ENCODE measurements around the gene DYNC1I1.

Gene DYNC1I1

DNA sequence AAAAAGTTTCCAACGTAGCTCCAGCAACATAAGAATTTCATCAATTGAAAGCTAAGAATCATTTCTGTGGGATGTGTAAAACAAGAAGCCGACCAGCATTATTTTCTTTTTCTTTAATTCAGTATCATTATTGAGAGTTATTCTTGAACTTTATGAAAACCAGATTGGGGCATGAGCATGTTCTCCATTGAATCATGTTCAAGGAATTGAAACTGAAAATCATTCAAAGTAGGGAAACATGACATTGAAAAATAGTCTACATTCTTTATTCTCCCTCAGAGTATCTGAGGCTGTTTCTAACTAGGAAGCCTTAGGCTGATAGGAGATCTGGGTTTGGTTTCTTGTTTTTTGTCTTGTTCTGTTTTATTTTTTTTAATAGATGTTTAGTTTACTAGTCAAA, 253.7 kb downstream of the DYNC1I1 start:
- no peak for DNase-seq (ENCODE audit: low spot score)

- DNase-seq (ENCODE audit: low spot score) = peak; percentile 2
Measured at GRCh38 chr7:96026611-96027010, 254.3 kb downstream of the DYNC1I1 start.

DNA sequence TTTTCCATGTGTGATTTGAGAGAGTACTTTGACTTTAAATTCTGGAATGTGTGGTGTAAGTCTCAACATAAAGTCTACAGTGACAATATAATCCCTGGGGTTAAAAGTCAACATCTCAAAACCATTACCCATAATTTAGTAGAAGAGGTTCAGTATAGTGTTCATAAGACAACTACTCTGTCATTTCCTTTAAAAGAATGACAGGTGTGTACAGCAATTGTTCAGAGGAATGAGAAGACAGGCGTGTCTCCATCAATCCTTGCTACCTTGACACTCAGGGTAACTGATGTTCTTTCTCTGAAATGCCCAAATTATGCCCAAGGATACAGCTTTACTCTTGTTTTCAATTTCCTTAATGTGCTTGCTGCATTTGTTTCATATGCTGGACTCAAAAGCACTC, 256.4 kb downstream of the DYNC1I1 start:
- no peak for DNase-seq (ENCODE audit: low spot score)

GRCh38 chr7:96033009-96033598, 260.8 kb downstream of the DYNC1I1 start:
- DNase-seq (ENCODE audit: low spot score) = no peak

DNA sequence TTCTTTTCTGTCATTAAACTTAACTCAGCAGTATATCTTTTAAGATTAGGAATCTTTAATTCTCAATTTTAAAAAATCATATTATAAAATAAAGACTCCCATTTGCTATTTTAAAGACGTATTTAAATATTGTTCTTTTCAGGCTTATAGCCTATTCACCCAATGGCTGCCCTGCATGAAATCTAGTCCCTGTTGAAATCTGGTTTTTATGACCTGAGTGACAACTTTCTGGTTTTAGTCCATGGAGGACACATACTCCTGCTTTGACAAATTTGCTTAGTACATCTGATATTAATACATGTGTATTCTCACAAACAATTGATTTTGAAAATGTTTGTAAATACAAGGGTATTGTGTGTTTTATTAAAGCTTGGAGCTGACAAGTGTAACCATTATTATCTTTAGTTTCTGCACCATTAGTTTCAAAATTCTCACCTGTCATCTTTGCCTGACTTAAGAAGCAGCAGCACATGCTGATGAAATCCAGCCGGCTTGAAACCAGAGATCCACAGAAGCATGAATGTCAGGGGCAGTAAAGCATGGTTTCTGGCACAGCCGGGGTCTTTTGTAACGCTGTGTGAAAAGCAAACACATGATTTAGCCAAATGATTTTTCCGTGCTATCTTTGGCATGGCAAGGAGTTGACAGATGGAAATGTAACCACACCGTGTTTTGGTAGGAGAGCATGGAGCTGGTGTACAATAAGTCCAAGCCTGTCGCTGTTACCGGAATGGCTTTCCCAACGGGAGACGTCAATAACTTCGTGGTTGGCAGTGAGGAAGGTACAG, 262.8 kb downstream of the DYNC1I1 start:
- DNase-seq (ENCODE audit: low spot score) = no peak

DNA sequence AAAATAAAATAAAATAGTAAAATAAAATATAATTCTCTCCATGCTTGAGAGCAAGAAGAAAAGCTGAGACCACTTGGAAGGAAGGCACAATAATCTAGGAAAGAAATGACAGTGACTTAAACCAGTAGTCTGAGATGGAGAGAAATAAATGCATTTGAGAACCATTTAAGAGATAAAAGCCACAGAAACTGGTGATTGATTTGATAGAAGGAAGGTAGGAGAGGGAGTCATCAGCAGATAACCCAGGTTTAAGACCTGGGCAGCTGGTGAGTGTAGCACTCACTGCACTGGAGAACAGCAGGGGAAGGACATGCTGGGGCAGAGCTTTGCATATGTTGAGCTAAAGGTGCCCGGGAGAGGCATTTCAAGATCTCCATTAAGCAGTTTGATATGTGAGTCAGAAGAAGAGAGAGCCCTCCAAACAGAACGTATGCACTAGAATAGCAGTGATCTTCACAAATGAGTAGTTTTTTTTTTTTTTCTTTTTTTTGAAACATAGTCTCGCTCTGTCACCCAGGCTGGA, 268.0 kb downstream of the DYNC1I1 start:
- no peak for DNase-seq (ENCODE audit: low spot score)

DNA sequence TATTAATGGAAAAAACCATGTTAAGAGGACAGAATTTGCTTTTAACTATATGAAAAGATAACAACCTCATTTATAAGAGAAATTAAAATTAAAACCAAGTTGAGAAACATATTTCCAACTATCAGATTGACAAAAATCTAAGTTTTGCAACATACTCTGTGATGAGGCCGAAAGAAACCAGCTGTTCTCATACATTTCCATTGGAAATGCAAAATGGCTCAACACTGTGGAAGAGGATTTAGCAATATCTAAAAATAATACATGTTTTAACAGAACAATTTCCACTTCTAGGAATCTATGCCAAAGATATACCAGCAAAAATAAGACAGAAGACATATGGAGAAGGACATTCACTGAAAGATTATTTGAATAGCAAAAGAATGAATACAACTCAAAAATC, 268.8 kb downstream of the DYNC1I1 start:
- no peak for DNase-seq (ENCODE audit: low spot score)

DNA sequence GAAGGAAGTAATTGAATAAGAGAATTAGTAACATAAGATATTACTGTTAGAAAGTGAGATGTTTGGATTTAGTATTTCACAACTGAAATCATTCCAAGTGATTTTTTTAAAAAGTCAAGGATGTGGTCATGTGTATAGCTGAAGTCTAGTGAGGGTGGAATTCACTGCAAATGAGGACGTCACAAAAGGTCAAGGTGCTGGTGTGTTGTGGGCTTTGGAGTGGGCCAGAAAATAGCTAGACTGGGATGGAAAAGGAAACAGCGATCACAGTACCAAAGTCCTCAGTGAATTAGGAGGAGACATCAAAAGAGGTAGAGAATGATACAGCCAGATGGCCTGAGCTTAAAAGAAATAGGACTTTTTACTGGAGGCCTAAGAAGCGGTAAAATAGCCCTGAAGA, 272.8 kb downstream of the DYNC1I1 start:
- no peak for DNase-seq (ENCODE audit: low spot score)

- DNase-seq (ENCODE audit: low spot score) = no peak
Measured at GRCh38 chr7:96045919-96046318, 273.6 kb downstream of the DYNC1I1 start.

DNA sequence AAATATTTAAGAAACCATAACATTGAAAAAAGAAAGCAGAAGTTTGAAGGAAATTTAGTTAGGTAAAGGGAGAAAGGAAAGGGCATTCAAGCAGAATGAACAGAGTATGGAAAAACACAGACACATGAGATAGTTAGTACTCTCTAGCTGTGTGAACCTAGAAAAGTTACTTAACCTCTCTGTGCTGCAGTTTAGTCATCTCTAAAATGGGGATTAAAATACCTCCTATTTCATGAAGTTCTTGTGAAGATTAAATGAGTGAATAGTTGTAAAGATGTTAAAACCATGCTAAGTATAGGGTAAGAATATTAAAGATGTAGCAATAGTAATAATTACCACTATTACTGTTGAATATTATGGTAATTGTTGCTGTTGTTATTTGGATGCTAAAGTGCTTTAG, 279.9 kb downstream of the DYNC1I1 start:
- no peak for DNase-seq (ENCODE audit: low spot score)

DNA sequence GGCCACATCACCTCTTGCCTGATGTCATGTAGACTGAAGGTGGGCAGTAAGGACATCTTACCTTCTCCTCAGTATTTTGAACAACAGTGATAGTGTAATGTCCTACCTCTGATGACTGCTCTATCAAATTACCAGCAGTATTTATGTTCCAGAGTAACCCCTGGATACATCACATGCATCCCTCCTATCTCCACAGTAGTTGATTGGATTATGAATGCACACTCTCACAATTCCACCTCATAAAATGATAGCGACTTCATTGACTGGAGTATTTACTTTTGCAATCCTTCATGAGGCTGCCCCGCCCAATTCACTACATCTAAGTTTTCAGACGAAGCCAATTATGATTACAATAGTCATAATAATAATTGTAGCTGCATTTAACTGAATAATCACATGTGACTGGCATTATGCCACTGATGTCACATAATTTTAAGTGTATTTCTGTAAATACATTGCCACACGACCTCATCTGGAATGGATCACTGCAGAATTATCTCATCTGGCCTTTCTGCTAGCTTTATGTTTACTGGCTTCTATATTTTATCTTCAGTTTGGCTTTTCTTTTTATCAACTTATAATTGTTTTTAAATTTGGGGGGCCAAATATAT, 280.6 kb downstream of the DYNC1I1 start:
- DNase-seq (ENCODE audit: low spot score) = no peak

DNA sequence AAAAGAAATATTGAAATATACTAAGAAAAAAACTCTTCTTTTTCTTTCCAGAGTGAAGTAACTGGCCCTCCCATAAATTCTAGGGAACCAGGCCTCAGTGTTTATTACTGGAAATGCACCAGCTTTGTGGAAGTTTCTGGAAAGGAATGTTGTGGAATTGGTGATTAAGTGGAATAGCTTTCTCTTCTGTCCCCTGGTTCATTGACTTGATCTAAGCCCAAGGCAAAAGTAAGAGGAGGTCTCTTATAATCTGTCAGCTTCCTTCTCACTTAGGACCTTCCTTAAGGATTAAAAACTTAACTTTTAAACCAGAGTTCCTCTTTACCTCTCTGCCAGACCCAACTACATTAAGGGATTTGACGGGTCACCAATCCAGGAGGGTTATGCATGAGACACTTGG, 283.4 kb downstream of the DYNC1I1 start:
- DNase-seq (ENCODE audit: low spot score) = no peak

- DNase-seq (ENCODE audit: low spot score) = no peak
Measured at GRCh38 chr7:96059075-96059474, 286.7 kb downstream of the DYNC1I1 start.

DNA sequence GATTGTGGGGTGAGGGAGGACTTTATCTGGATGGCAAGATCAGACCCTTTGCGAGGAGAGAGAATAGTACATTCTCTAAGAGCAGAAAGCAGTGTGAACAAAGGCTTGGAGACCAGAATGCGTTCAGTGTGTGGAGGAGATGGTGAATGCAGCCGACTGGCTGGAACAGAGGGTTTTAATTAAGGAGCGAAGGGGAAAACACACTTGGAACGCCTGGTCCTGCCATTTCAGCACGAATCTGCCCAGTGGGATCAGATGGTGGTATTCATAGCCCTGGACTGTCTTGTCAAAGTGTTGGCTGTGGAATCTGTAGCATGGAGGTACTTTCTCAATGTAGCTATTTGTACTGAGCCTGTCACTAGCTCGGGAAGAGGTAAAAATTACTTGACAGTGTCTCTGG, 288.7 kb downstream of the DYNC1I1 start:
- DNase-seq (ENCODE audit: low spot score) = no peak

DNA sequence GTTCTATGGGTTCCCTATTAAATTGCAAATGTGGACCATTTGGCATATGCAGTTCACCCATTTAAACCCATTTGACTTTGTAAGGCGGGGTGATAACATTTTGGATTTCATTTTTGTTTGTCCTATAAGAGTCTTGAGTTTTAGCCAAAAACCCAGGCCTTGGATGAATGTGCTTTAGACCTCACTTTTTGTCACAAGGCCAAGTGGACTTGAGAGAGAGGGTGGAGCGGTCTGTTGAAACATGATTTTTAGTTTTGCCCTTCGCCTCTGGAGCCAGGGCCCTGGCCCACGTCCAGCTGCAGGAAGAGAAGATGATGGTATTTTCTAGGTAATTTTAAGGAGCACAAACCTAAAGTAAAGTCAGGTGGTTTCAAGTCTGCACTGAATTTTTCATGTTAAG, 289.5 kb downstream of the DYNC1I1 start:
- DNase-seq (ENCODE audit: low spot score) = no peak

GRCh38 chr7:96067321-96067720, 295.0 kb downstream of the DYNC1I1 start:
- no peak for DNase-seq (ENCODE audit: low spot score)

- no peak for DNase-seq (ENCODE audit: low spot score)
Measured at GRCh38 chr7:96069401-96069800, 297.0 kb downstream of the DYNC1I1 start.

GRCh38 chr7:96074871-96075270, 302.5 kb downstream of the DYNC1I1 start:
- no peak for DNase-seq (ENCODE audit: low spot score)

GRCh38 chr7:96075510-96076349, 303.4 kb downstream of the DYNC1I1 start:
- peak; percentile 67 for DNase-seq (ENCODE audit: low spot score)

GRCh38 chr7:96076350-96076707, 304.0 kb downstream of the DYNC1I1 start:
- DNase-seq (ENCODE audit: low spot score) = no peak

GRCh38 chr7:96080027-96080426, 307.7 kb downstream of the DYNC1I1 start:
- no peak for DNase-seq (ENCODE audit: low spot score)

DNA sequence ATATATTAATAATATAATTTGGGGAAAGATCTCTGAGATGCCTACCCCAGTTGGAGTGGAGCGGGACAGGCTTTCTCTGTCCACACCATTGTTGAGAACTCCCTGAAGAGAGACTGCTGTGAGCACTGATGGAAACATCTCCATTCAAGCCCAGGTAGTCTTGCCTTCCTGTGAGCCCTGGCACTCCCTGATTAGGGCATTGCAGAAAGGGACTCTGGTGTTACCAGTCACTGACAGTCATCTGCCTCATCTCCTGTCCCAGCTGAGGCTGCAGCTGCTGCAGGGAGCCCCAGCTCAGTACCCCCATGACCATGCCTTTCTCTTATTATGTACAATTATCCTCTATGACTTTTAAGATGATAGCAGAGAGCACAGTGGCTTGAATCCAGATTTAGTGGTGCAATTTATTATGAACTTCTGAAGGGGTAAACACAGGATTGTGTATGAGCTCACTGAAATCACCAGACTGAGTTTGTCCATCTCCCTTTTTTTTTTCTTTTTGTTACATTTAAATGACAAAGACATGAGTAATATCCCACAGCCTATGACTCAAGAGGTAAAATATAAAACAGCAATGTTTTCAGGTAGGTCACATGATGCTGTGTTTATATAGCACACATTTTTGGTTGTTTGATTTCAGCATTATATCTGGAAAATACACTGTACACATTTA, 312.7 kb downstream of the DYNC1I1 start:
- DNase-seq (ENCODE audit: low spot score) = peak; percentile 4
